Activated B cell treated with CpG ODN at 0.5 μM for 24 hours (primary cell): Measurements from ENCODE around the gene PHLDB1. TPM values are rescaled to one million over a fixed set of nuclear protein-coding genes. Genes with fewer than 3 reads are reported as not detected.

Experiments used
- ATAC-seq: fragments of 200-7000 bp; cut with Tn5 transposase; one replicate; pipeline ENCODE4 v1.10.0; 2021; ENCODE audit warnings: low read depth, mild to moderate bottlenecking, moderate library complexity
- CTCF ChIA-PET: fragments of 350-600 bp; sonication (Branson Sonifier 250); formaldehyde crosslinking; loops from one replicate; lab custom pipeline; 2021; ENCODE audit warnings: antibody characterized with exemption; lab: Charles Lee
- POLR2A ChIA-PET: fragments of 350-600 bp; sonication (Branson Sonifier 250); formaldehyde crosslinking; loops from one replicate; lab custom pipeline; 2021; ENCODE audit warnings: antibody characterized with exemption; lab: Charles Lee
- DNase-seq: peaks from one replicate; pipeline ENCODE4 v3.0.0; 2022
- H3K27ac Mint-ChIP-seq: one replicate; pipeline ENCODE4 v1.8.0; 2020; ENCODE audit warnings: mixed read lengths
- H3K27me3 Mint-ChIP-seq: one replicate; pipeline ENCODE4 v1.8.0; 2021; ENCODE audit warnings: mixed read lengths
- H3K36me3 Mint-ChIP-seq: one replicate; pipeline ENCODE4 v1.8.0; 2021; ENCODE audit warnings: low read depth, mixed read lengths
- H3K4me1 Mint-ChIP-seq: one replicate; pipeline ENCODE4 v1.8.0; 2021; ENCODE audit warnings: mixed read lengths
- H3K4me3 Mint-ChIP-seq: one replicate; pipeline ENCODE4 v1.8.0; 2020; ENCODE audit warnings: mild to moderate bottlenecking, mixed read lengths
- H3K9me3 Mint-ChIP-seq: one replicate; pipeline ENCODE4 v1.8.0; 2020; ENCODE audit warnings: mixed read lengths
- CTCF ChIP-seq: fragments of 200-600 bp; IDR thresholded peaks from one replicate; pipeline ENCODE4 v1.8.0; 2022; ENCODE audit warnings: antibody characterized with exemption, mild to moderate bottlenecking
- intact Hi-C: fragments of 100-400 bp; cut with micrococcal nuclease; formaldehyde crosslinking; loops from one replicate; pipeline ENCODE4 v1.15.1; 2024
- total RNA-seq: library from RNA; stranded (reverse); gene quantifications from 2 replicates; pipeline ENCODE4 v1.2.3, GENCODE V29; 2022

The PHLDB1 gene
- total RNA-seq, 1 donor from 2014 or later, result 2.6 TPM

- Mint-ChIP-seq H3K4me3 (no peak overlapping the region), H3K9me3 (no peaks in the 10 kb centered on the region), H3K27ac (no peak overlapping the region), H3K4me1 (no peaks in the 10 kb centered on the region), H3K36me3 (no peaks in the 10 kb centered on the region), H3K27me3 (no peaks in the 10 kb centered on the region)
- DNase-seq (no peak), ATAC-seq (no peak)
- ChIA-PET POLR2A (interaction anchor here (0.9 kb wide), 1 partner anchor 81 kb away, joined by 9 read pairs; the partner anchor contains the start of gene ARCN1), CTCF (no interaction called here)
- no peak for TF ChIP-seq CTCF
- intact Hi-C loops, result no loop called here
These were observed 46.4 kb downstream of the PHLDB1 start for GRCh38 chr11:118653684-118654390.

- TF ChIP-seq CTCF, result no peak
- no peak for DNase-seq
- Mint-ChIP-seq H3K36me3 (no peaks in the 10 kb centered on the region), H3K4me1 (peaks cover 7% of the 10 kb centered on the region), H3K27ac (no peak overlapping the region), H3K27me3 (peaks cover 3% of the 10 kb centered on the region), H3K9me3 (no peaks in the 10 kb centered on the region), H3K4me3 (no peak overlapping the region)
- ATAC-seq, result no peak
- CTCF ChIA-PET, result no interaction called here
- POLR2A ChIA-PET, result no interaction called here
- intact Hi-C loops, result no loop called here
These were observed 48.2 kb downstream of the PHLDB1 start for GRCh38 chr11:118655486-118656190.

- Mint-ChIP-seq H3K4me1 (peaks cover 7% of the 10 kb centered on the region), H3K36me3 (no peaks in the 10 kb centered on the region), H3K9me3 (no peaks in the 10 kb centered on the region), H3K4me3 (no peak overlapping the region), H3K27ac (no peak overlapping the region), H3K27me3 (peaks cover 3% of the 10 kb centered on the region)
- ChIA-PET CTCF (no interaction called here), POLR2A (no interaction called here)
- intact Hi-C loops, result no loop called here
- DNase-seq (no peak), ATAC-seq (no peak)
- TF ChIP-seq CTCF, result no peak
These were observed 49.2 kb downstream of the PHLDB1 start for GRCh38 chr11:118656563-118657165.

- intact Hi-C loops, result no loop called here
- ChIA-PET CTCF (no interaction called here), POLR2A (no interaction called here)
- H3K9me3 Mint-ChIP-seq, result no peaks in the 10 kb centered on the region
- no peak overlapping the region for H3K27ac Mint-ChIP-seq
- TF ChIP-seq CTCF, result no peak
- DNase-seq, result no peak
- peaks cover 7% of the 10 kb centered on the region for H3K4me1 Mint-ChIP-seq
- no peaks in the 10 kb centered on the region for H3K36me3 Mint-ChIP-seq
- peaks cover 3% of the 10 kb centered on the region for H3K27me3 Mint-ChIP-seq
- H3K4me3 Mint-ChIP-seq, result no peak overlapping the region
- no peak for ATAC-seq
These were observed 49.8 kb downstream of the PHLDB1 start for GRCh38 chr11:118657238-118657637.
